HG03280 (cell line): Measurements from ENCODE around the gene PRPF18.
A peak's percentile ranks its signal among the peaks of the same experiment; 100 is the strongest.

ENCODE experiments used
- ATAC-seq: cut with Tn5 transposase; IDR thresholded peaks from one replicate; pipeline ENCODE4 v1.9.1; 2021; ENCODE audit warnings: mild to moderate bottlenecking, moderate library complexity; ENCODE audit not compliant: unreplicated experiment

Gene PRPF18

GRCh38 chr10:13637303-13637856 is 50.6 kb downstream of the PRPF18 start:
- ATAC-seq: no peak

GRCh38 chr10:13637894-13638293 is 51.1 kb downstream of the PRPF18 start:
- ATAC-seq: no peak

GRCh38 chr10:13642293-13642692 is 55.5 kb downstream of the PRPF18 start:
- ATAC-seq: no peak

- no peak for ATAC-seq
These were observed 56.3 kb downstream of the PRPF18 start for GRCh38 chr10:13643016-13643415.

- no peak for ATAC-seq
These were observed 58.1 kb downstream of the PRPF18 start for GRCh38 chr10:13644866-13645265.

GRCh38 chr10:13648425-13648824 is 61.7 kb downstream of the PRPF18 start:
- ATAC-seq: no peak

GRCh38 chr10:13649844-13650520 is 63.2 kb downstream of the PRPF18 start:
- no peak for ATAC-seq

GRCh38 chr10:13650961-13651360 is 64.2 kb downstream of the PRPF18 start:
- ATAC-seq: no peak

GRCh38 chr10:13651969-13652720 is 65.4 kb downstream of the PRPF18 start:
- ATAC-seq: no peak

- ATAC-seq: no peak
These were observed 66.1 kb downstream of the PRPF18 start for GRCh38 chr10:13652860-13653259.

- ATAC-seq: no peak
These were observed 67.5 kb downstream of the PRPF18 start for GRCh38 chr10:13654118-13654830.

GRCh38 chr10:13654846-13655245 is 68.1 kb downstream of the PRPF18 start:
- ATAC-seq: no peak

GRCh38 chr10:13656337-13657100 is 69.8 kb downstream of the PRPF18 start:
- ATAC-seq: no peak

GRCh38 chr10:13657101-13657680 is 70.4 kb downstream of the PRPF18 start:
- no peak for ATAC-seq

GRCh38 chr10:13658264-13658663 is 71.5 kb downstream of the PRPF18 start:
- ATAC-seq: no peak

GRCh38 chr10:13658871-13659685 is 72.3 kb downstream of the PRPF18 start:
- no peak for ATAC-seq

- peak; percentile 51 for ATAC-seq
These were observed 73.3 kb downstream of the PRPF18 start for GRCh38 chr10:13659887-13660550.

GRCh38 chr10:13660551-13660920 is 73.8 kb downstream of the PRPF18 start:
- no peak for ATAC-seq

- no peak for ATAC-seq
These were observed 74.5 kb downstream of the PRPF18 start for GRCh38 chr10:13661256-13661655.
